Fibroblast of pulmonary artery (primary cell): ENCODE measurements around the gene MEGF6.

ENCODE experiments used
- DNase-seq: peaks from one replicate; pipeline ENCODE4 v3.0.0-alpha.2; 2010; ENCODE audit warnings: low read depth
- H3K4me3 ChIP-seq: replicated peaks from 2 replicates; pipeline ENCODE4 v1.5.1; 2011; ENCODE audit warnings: low read depth, mild to moderate bottlenecking, control low read depth, low read length, moderate library complexity
- TF ChIP-seq, protein P1 (sequence below): IDR thresholded peaks from 2 replicates; pipeline ENCODE4 v1.5.1; 2011; ENCODE audit warnings: mild to moderate bottlenecking, control low read depth, low read length, inconsistent platforms; ENCODE audit errors: missing control alignments

MEGF6 gene

DNA sequence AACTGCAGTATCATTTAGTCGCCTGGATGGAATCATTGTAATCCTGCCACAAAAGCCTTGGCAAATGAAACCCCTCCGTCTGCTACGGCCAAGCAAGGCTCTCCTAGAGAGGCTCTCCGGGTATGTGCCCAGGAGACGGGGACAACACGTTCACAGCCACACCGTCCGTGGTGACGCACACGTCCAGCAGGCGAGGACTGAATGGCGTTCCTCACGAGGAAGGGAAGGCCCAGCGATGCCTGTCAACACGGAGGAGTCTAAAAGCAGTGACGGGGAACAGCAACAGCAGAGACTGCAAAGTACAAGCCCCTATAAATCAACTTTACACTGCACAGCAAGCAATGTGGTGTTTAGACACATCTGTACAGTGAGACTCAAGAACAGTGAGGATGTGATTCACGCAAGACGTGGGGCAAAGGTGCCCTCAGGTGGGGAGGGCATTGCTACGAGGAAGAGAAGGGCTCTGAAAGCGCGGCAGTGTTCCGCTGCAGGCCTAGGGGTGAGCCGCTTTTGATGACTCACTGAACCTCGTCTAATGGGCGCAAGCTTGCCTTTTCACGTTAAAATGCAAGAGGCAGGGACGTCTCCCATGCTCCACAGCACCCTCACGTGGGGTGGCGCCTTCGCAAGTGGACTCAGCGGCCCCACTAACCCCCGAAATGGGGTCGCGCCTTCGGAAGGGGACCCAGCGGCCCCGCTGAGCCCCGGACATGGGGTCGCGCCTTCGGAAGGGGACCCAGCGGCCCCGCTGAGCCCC is 31.8 kb upstream of the MEGF6 start:
- TF ChIP-seq, protein P1, sequence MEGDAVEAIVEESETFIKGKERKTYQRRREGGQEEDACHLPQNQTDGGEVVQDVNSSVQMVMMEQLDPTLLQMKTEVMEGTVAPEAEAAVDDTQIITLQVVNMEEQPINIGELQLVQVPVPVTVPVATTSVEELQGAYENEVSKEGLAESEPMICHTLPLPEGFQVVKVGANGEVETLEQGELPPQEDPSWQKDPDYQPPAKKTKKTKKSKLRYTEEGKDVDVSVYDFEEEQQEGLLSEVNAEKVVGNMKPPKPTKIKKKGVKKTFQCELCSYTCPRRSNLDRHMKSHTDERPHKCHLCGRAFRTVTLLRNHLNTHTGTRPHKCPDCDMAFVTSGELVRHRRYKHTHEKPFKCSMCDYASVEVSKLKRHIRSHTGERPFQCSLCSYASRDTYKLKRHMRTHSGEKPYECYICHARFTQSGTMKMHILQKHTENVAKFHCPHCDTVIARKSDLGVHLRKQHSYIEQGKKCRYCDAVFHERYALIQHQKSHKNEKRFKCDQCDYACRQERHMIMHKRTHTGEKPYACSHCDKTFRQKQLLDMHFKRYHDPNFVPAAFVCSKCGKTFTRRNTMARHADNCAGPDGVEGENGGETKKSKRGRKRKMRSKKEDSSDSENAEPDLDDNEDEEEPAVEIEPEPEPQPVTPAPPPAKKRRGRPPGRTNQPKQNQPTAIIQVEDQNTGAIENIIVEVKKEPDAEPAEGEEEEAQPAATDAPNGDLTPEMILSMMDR, result no peak
- no peak overlapping the region for H3K4me3 ChIP-seq
- DNase-seq, result no peak

DNA sequence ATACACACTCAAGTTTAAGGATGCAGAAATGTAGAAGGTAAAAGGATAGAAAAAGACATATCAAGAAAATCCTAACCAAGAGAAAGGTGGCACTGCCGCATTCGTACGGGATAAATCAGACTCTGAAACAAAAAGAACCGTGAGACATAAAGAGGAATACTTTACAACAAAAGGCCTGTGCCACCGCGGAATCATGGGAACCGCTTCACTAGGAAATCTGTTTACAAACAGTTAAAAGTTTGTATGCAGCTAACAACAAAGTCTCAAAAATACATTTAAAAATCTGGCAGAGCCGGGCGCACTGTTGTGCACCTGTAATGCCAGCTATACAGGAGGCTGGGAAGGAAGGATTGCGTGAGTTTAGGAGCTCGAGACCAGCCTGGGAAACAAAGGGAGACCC is 30.5 kb upstream of the MEGF6 start:
- no peak overlapping the region for H3K4me3 ChIP-seq
- TF ChIP-seq, protein P1, result no peak
- DNase-seq, result no peak

DNA sequence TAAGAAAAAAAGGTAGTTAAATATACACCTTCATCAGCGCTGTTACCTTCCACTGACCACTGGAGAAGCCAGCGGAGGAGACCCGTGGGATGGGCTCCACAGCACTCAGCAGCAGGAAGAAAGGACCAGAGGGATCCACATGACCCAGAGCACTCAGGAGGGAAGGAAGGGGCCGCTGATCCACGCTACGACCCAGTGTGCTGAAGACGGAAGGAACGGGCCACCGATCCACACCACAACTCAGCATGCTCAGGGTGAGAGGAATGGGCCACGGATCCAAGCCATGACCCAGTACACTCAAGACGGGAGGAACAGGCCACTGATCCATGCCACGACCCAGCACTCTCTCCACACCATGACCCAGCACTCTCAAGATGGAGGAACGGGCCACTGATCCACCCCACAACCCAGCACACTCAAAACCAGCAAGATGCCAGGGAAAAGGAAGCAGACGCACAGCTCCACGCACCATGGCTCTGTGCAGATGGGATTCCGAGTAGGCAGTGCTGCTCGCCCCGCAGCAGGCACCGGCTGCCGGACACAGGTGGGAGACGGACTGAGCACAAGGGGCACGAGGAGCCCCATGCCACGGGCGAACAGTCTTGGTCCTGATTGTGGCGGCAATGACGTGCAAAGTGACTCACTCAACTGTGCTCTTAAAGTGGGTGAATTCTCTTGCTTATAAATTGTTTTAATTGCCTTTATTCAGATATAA is 29.9 kb upstream of the MEGF6 start:
- no peak for DNase-seq
- TF ChIP-seq, protein P1, result no peak
- H3K4me3 ChIP-seq, result no peak overlapping the region

DNA sequence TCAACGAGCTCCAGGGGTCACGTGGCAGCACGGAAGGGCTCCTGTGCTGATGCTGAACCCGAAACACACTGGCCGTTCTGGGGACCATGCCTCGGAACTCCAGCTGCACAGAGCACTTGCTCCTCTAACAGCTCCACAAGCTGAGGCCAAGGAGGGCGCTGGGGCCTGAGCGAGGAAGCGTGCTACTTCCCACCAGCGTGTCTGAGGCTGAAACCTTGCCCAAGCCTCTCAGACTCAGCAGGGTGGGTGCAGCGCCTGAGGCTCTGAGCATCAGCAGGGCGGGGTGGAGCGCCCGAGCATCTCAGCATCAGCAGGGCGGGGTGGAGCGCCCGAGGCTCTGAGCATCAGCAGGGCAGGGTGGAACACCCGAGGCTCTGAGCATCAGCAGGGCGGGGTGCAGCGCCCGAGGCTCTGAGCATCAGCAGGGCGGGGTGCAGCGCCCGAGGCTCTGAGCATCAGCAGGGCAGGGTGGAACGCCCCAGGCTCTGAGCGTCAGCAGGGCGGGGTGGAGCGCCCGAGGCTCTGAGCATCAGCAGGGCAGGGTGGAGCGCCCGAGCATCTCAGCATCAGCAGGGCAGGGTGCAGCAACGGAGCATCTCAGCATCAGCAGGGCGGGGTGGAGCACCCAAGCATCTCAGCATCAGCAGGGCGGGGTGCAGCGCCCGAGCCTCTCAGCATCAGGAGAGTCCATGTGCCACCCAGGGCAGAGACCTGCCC is 29.0 kb upstream of the MEGF6 start:
- TF ChIP-seq, protein P1, result no peak
- DNase-seq, result no peak
- H3K4me3 ChIP-seq, result no peak overlapping the region

DNA sequence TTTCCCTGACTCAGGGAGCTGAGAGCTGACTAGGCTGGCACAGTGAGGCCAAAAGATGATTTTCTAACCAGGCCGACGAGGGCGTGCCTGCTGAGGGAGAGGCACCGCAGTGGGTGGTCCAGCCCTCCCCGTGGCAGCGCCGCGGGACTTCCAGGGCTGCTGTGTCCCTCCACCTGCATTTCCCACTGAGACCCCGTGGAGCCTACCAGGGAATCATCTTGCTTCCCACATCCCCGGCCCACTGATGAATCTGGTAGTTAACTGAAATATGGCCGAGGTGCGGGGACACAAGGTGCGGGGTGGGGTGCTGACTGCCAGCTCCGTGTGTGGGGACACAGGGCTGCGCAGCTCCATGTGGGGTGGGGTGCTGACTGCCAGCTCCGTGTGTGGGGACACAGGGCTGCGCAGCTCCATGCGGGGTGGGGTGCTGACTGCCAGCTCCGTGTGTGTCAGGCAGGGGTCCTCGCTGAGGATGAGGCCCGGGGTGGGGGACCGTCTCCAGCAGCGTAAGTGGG is 28.1 kb upstream of the MEGF6 start:
- TF ChIP-seq, protein P1, result no peak
- no peak overlapping the region for H3K4me3 ChIP-seq
- DNase-seq, result no peak

DNA sequence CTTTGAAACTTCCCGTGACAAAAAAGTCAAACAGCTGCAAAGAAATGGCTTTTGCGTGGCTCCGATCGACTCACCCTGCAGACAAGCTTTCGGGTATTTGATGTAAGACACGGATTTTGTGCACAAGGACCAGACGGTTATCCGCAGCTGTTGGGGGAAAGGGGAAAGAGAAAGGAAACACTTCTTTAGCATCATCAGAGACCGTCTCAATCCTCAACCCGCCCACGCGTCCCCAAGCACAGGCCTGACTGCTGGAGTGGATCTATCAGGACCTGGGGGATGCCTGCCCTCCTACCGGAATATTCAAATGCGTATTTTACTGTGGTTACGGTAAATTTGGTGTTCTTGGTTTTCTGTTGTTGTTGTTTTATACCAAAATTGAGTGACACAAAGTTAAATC is 27.4 kb upstream of the MEGF6 start:
- DNase-seq, result no peak
- H3K4me3 ChIP-seq, result no peak overlapping the region

More for the DNA sequence above, 27.4 kb upstream of the MEGF6 start:
- TF ChIP-seq, protein P1, result no peak
